Measurements from ENCODE around the gene SMCP. TPM values are rescaled to one million over a fixed set of nuclear protein-coding genes. Genes with fewer than 3 reads are reported as not detected.
A peak's percentile ranks its signal among the peaks of the same experiment; 100 is the strongest.

The SMCP gene
- total RNA-seq, 2 donors from 2014 or later, result not detected

GRCh38 chr1:152904688-152905440 is 26.7 kb downstream of the SMCP start:
- H3K36me3 Mint-ChIP-seq, result no peaks in the 10 kb centered on the region
- no peak overlapping the region for H3K27ac Mint-ChIP-seq
- peaks cover 22 to 33% of the 10 kb centered on the region in 2 donors for H3K27me3 Mint-ChIP-seq
- H3K4me1 Mint-ChIP-seq (ENCODE audit: low read depth in 2 of 2), result peaks cover 3 to 9% of the 10 kb centered on the region in 2 donors
- H3K4me3 Mint-ChIP-seq, result no peak overlapping the region
- ATAC-seq (no peak), DNase-seq (ENCODE audit: low spot score) (no peak)
- no peaks in the 10 kb centered on the region for H3K9me3 Mint-ChIP-seq

- ATAC-seq, result peak in 1 of 2 donors; percentile 41
- Mint-ChIP-seq H3K4me1 (ENCODE audit: low read depth in 2 of 2) (peaks cover 4 to 11% of the 10 kb centered on the region in 2 donors), H3K27me3 (peaks cover 16 to 24% of the 10 kb centered on the region in 2 donors), H3K27ac (peak overlapping the region in 1 of 2 donors; percentile 32), H3K9me3 (no peaks in the 10 kb centered on the region), H3K36me3 (no peaks in the 10 kb centered on the region), H3K4me3 (peak overlapping the region; percentile 2)
- DNase-seq (ENCODE audit: low spot score), result no peak
These were observed 28.0 kb downstream of the SMCP start for GRCh38 chr1:152906023-152906565.

GRCh38 chr1:152907686-152908601 is 29.8 kb downstream of the SMCP start, which contains the start of gene IVL:
Gene IVL, plus strand, starts transcription at chr1:152908546. Its CDS starts 1,252 bp downstream, at chr1:152909798.
- DNase-seq (ENCODE audit: low spot score), result no peak
- no peaks in the 10 kb centered on the region for H3K9me3 Mint-ChIP-seq
- no peaks in the 10 kb centered on the region for H3K36me3 Mint-ChIP-seq
- H3K4me1 Mint-ChIP-seq (ENCODE audit: low read depth in 2 of 2), result peaks cover 9 to 14% of the 10 kb centered on the region in 2 donors
- no peak for ATAC-seq
- no peak within 1 kb of the TSS for H3K4me3 Mint-ChIP-seq
- no peak within 1 kb of the TSS for H3K27ac Mint-ChIP-seq
- H3K27me3 Mint-ChIP-seq, result peaks cover 23 to 28% of the 10 kb centered on the region in 2 donors

- Mint-ChIP-seq H3K27ac (no peak overlapping the region), H3K27me3 (peaks cover 21 to 28% of the 10 kb centered on the region in 2 donors), H3K4me3 (no peak overlapping the region), H3K36me3 (no peaks in the 10 kb centered on the region), H3K9me3 (no peaks in the 10 kb centered on the region), H3K4me1 (ENCODE audit: low read depth in 2 of 2) (peaks cover 10 to 15% of the 10 kb centered on the region in 2 donors)
- ATAC-seq (no peak), DNase-seq (ENCODE audit: low spot score) (no peak)
These were observed 31.1 kb downstream of the SMCP start for GRCh38 chr1:152909206-152909605.

- Mint-ChIP-seq H3K4me3 (peak overlapping the region; percentile 3), H3K9me3 (no peaks in the 10 kb centered on the region), H3K4me1 (ENCODE audit: low read depth in 2 of 2) (peaks cover 8 to 10% of the 10 kb centered on the region in 2 donors), H3K36me3 (no peaks in the 10 kb centered on the region), H3K27ac (no peak overlapping the region), H3K27me3 (peaks cover 26 to 31% of the 10 kb centered on the region in 2 donors)
- no peak for ATAC-seq
- DNase-seq (ENCODE audit: low spot score), result no peak
These were observed 34.3 kb downstream of the SMCP start for GRCh38 chr1:152912471-152912870.

- Mint-ChIP-seq H3K27ac (no peak overlapping the region), H3K36me3 (no peaks in the 10 kb centered on the region), H3K4me3 (peak overlapping the region; percentile 3), H3K27me3 (peaks cover 24 to 34% of the 10 kb centered on the region in 2 donors), H3K9me3 (no peaks in the 10 kb centered on the region), H3K4me1 (ENCODE audit: low read depth in 2 of 2) (peaks cover 8 to 10% of the 10 kb centered on the region in 2 donors)
- peak in 1 of 2 donors; percentile 59 for ATAC-seq
- no peak for DNase-seq (ENCODE audit: low spot score)
These were observed 34.8 kb downstream of the SMCP start for GRCh38 chr1:152912900-152913299.

GRCh38 chr1:152917794-152918193 is 39.7 kb downstream of the SMCP start:
- H3K4me1 Mint-ChIP-seq (ENCODE audit: low read depth in 2 of 2), result peaks cover 3% of the 10 kb centered on the region in 2 donors
- no peaks in the 10 kb centered on the region for H3K36me3 Mint-ChIP-seq
- ATAC-seq, result no peak

GRCh38 chr1:152919071-152919470 is 40.9 kb downstream of the SMCP start:
- Mint-ChIP-seq H3K4me1 (ENCODE audit: low read depth in 2 of 2) (no peaks in the 10 kb centered on the region), H3K36me3 (no peaks in the 10 kb centered on the region), H3K27ac (no peak overlapping the region), H3K27me3 (peaks cover 20 to 27% of the 10 kb centered on the region in 2 donors), H3K9me3 (no peaks in the 10 kb centered on the region), H3K4me3 (no peak overlapping the region)
- no peak for ATAC-seq
- no peak for DNase-seq (ENCODE audit: low spot score)

More at GRCh38 chr1:152917794-152918193, 39.7 kb downstream of the SMCP start:
- Mint-ChIP-seq H3K9me3 (no peaks in the 10 kb centered on the region), H3K27ac (no peak overlapping the region), H3K27me3 (peaks cover 22 to 27% of the 10 kb centered on the region in 2 donors), H3K4me3 (no peak overlapping the region)
- no peak for DNase-seq (ENCODE audit: low spot score)

GRCh38 chr1:152924191-152924590 is 46.1 kb downstream of the SMCP start:
- no peaks in the 10 kb centered on the region for H3K9me3 Mint-ChIP-seq
- H3K4me1 Mint-ChIP-seq (ENCODE audit: low read depth in 2 of 2), result no peaks in the 10 kb centered on the region
- ATAC-seq, result no peak
- H3K27ac Mint-ChIP-seq, result no peak overlapping the region
- H3K27me3 Mint-ChIP-seq, result peaks cover 15 to 22% of the 10 kb centered on the region in 2 donors
- H3K36me3 Mint-ChIP-seq, result no peaks in the 10 kb centered on the region
- no peak overlapping the region for H3K4me3 Mint-ChIP-seq
- no peak for DNase-seq (ENCODE audit: low spot score)

GRCh38 chr1:152926091-152926490 is 48.0 kb downstream of the SMCP start:
- DNase-seq (ENCODE audit: low spot score), result no peak
- peaks cover 15 to 25% of the 10 kb centered on the region in 2 donors for H3K27me3 Mint-ChIP-seq
- ATAC-seq, result no peak
- H3K4me3 Mint-ChIP-seq, result no peak overlapping the region
- no peaks in the 10 kb centered on the region for H3K4me1 Mint-ChIP-seq (ENCODE audit: low read depth in 2 of 2)
- no peaks in the 10 kb centered on the region for H3K36me3 Mint-ChIP-seq
- H3K9me3 Mint-ChIP-seq, result no peaks in the 10 kb centered on the region
- no peak overlapping the region for H3K27ac Mint-ChIP-seq

- no peak overlapping the region for H3K27ac Mint-ChIP-seq
- ATAC-seq, result no peak
These were observed 50.5 kb downstream of the SMCP start for GRCh38 chr1:152928671-152929070.

GRCh38 chr1:152932170-152932811 is 54.2 kb downstream of the SMCP start:
- Mint-ChIP-seq H3K4me3 (no peak overlapping the region), H3K4me1 (ENCODE audit: low read depth in 2 of 2) (no peaks in the 10 kb centered on the region), H3K9me3 (no peaks in the 10 kb centered on the region), H3K36me3 (no peaks in the 10 kb centered on the region), H3K27ac (no peak overlapping the region), H3K27me3 (peaks cover 15 to 19% of the 10 kb centered on the region in 2 donors)
- DNase-seq (ENCODE audit: low spot score) (no peak), ATAC-seq (no peak)

More at GRCh38 chr1:152928671-152929070, 50.5 kb downstream of the SMCP start:
- Mint-ChIP-seq H3K36me3 (no peaks in the 10 kb centered on the region), H3K4me3 (no peak overlapping the region), H3K9me3 (no peaks in the 10 kb centered on the region), H3K4me1 (ENCODE audit: low read depth in 2 of 2) (no peaks in the 10 kb centered on the region), H3K27me3 (peaks cover 11 to 25% of the 10 kb centered on the region in 2 donors)
- DNase-seq (ENCODE audit: low spot score), result no peak

GRCh38 chr1:152933196-152933595 is 55.1 kb downstream of the SMCP start:
- DNase-seq (ENCODE audit: low spot score) (no peak), ATAC-seq (no peak)
- H3K36me3 Mint-ChIP-seq, result no peaks in the 10 kb centered on the region
- no peaks in the 10 kb centered on the region for H3K9me3 Mint-ChIP-seq
- no peaks in the 10 kb centered on the region for H3K4me1 Mint-ChIP-seq (ENCODE audit: low read depth in 2 of 2)
- H3K4me3 Mint-ChIP-seq, result no peak overlapping the region
- no peak overlapping the region for H3K27ac Mint-ChIP-seq
- peaks cover 15 to 19% of the 10 kb centered on the region in 2 donors for H3K27me3 Mint-ChIP-seq
